ENCODE results near the gene TMEM242. TPM values are rescaled to one million over a fixed set of nuclear protein-coding genes. Genes with fewer than 3 reads are reported as not detected.

The TMEM242 gene
- polyA plus RNA-seq, 1 experiment = 4.4 TPM

- no peak for DNase-seq (ENCODE audit: low read depth)
- ChIA-PET CTCF (no interaction called here), POLR2A (no interaction called here)
- no peaks in the 10 kb centered on the region for H3K27me3 ChIP-seq (ENCODE audit: control insufficient read depth, insufficient read depth, low read length)
- H3K4me3 ChIP-seq (ENCODE audit: low read depth, low read length) = no peak overlapping the region
- TF ChIP-seq, protein P1, sequence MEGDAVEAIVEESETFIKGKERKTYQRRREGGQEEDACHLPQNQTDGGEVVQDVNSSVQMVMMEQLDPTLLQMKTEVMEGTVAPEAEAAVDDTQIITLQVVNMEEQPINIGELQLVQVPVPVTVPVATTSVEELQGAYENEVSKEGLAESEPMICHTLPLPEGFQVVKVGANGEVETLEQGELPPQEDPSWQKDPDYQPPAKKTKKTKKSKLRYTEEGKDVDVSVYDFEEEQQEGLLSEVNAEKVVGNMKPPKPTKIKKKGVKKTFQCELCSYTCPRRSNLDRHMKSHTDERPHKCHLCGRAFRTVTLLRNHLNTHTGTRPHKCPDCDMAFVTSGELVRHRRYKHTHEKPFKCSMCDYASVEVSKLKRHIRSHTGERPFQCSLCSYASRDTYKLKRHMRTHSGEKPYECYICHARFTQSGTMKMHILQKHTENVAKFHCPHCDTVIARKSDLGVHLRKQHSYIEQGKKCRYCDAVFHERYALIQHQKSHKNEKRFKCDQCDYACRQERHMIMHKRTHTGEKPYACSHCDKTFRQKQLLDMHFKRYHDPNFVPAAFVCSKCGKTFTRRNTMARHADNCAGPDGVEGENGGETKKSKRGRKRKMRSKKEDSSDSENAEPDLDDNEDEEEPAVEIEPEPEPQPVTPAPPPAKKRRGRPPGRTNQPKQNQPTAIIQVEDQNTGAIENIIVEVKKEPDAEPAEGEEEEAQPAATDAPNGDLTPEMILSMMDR (IDR thresholded peaks at IDR 0.05; ENCODE audit: insufficient read depth, low read depth, low read length) = no peak
- H3K36me3 ChIP-seq (ENCODE audit: control insufficient read depth, insufficient read depth, low read length) = no peaks in the 10 kb centered on the region
Measured at GRCh38 chr6:157240960-157241311, 82.4 kb downstream of the TMEM242 start.

GRCh38 chr6:157240059-157240959, 83.0 kb downstream of the TMEM242 start:
- no peak for DNase-seq (ENCODE audit: low read depth)
- H3K27me3 ChIP-seq (ENCODE audit: control insufficient read depth, insufficient read depth, low read length) = peaks cover 5% of the 10 kb centered on the region; the same call in 1 of the 2 replicates
- ChIA-PET CTCF (no interaction called here), POLR2A (no interaction called here)
- TF ChIP-seq, protein P1 (IDR thresholded peaks at IDR 0.05; ENCODE audit: insufficient read depth, low read depth, low read length) = no peak
- peak overlapping the region; percentile 7; the same call in 1 of the 2 replicates for H3K4me3 ChIP-seq (ENCODE audit: low read depth, low read length)
- H3K36me3 ChIP-seq (ENCODE audit: control insufficient read depth, insufficient read depth, low read length) = no peaks in the 10 kb centered on the region

DNA sequence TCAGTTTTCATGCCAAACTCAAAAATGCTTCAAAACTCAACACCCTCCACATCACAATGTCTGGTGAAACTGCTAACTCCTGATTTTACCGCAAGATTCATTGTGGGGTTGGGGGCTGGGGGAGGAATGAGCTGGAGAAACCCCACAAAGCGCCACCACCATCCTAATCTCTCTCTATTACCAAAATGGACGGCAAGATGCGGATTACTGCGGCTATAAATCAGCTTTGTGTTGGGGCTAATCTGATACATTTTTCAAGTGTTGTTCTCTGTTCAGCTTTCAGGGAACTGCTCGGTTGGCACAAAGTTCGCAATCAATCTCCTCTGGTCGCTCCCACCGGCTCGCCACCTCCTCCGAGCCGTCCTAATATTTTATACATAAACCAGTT, 83.7 kb downstream of the TMEM242 start:
- Histone ChIP-seq H3K36me3 (ENCODE audit: control insufficient read depth, insufficient read depth, low read length) (no peaks in the 10 kb centered on the region), H3K27me3 (ENCODE audit: control insufficient read depth, insufficient read depth, low read length) (peaks cover 7% of the 10 kb centered on the region; the same call in 1 of the 2 replicates), H3K4me3 (ENCODE audit: low read depth, low read length) (no peak overlapping the region)
- TF ChIP-seq, protein P1 (IDR thresholded peaks at IDR 0.05; ENCODE audit: insufficient read depth, low read depth, low read length) = no peak
- ChIA-PET CTCF (no interaction called here), POLR2A (no interaction called here)
- no peak for DNase-seq (ENCODE audit: low read depth)

Other genes starting within 250 kb of the TMEM242 start
- gene ZDHHC14, start 57.7 kb upstream of the TMEM242 start, polyA plus RNA-seq (2011; rRNA removed) = 3.2 and 3.6 TPM in 2 replicates